GM12878 (cell line): ENCODE data around the gene FRMD5. TPM values are rescaled to one million over a fixed set of nuclear protein-coding genes. Genes with fewer than 3 reads are reported as not detected.

Experiments used
- E2F8 ChIP-seq: fragments of 450-650 bp; IDR thresholded peaks from 2 replicates; pipeline ENCODE4 v1.6.1; 2018; ENCODE audit warnings: mild to moderate bottlenecking, low read depth, moderate library complexity; ENCODE audit not compliant: partially characterized antibody
- E4F1 ChIP-seq: fragments of 450-650 bp; IDR thresholded peaks from 2 replicates; pipeline ENCODE4 v1.6.1; 2018; ENCODE audit warnings: borderline replicate concordance, mild to moderate bottlenecking; ENCODE audit not compliant: partially characterized antibody
- RFX5 ChIP-seq: IDR thresholded peaks from 2 replicates; pipeline ENCODE4 v1.6.1; 2011; ENCODE audit warnings: low read depth, low read length, improper control_type of control experiment
- TBL1XR1 ChIP-seq: IDR thresholded peaks from 2 replicates; pipeline ENCODE4 v1.6.1; 2012; ENCODE audit warnings: low read depth, low read length, improper control_type of control experiment
- ZNF207 ChIP-seq: fragments of 450-650 bp; IDR thresholded peaks from 2 replicates; pipeline ENCODE4 v1.6.1; 2014; ENCODE audit warnings: antibody characterized with exemption, mild to moderate bottlenecking, borderline replicate concordance
- polyA plus RNA-seq, 11 experiments: library from polyadenylated mRNA; depleted of rRNA in 4 of 11; unstranded in 6 of 11; stranded (reverse) in 5 of 11; fragments of >200 nt; fragmentation: Nextera tagmentation in 4 of 11; fragmentation: Illumina TruSeq in 1 of 11; extraction: Ambion mirVana in 4 of 11; extraction: Trizol in 1 of 11; gene quantifications; 1 replicate in 1 of 11; 2 replicates in 10 of 11; pipeline versions ENCODE4 v1.2.1 to v1.2.3, GENCODE V29; 2011 to 2016; ENCODE audit warnings: inconsistent platforms in 2 of 11, missing spikeins in 2 of 11, low read depth in 1 of 11
- total RNA-seq, 4 experiments: library from RNA; depleted of rRNA in 3 of 4; stranded (reverse); fragments of >200 nt in 3 of 4; fragmentation: Illumina TruSeq in 1 of 4; extraction: Trizol in 1 of 4; gene quantifications; 2 replicates each; pipeline versions ENCODE4 v1.2.1 to v1.2.3, GENCODE V29; 2013 to 2021
- TF ChIP-seq, protein P1 (sequence below): fragments of 450-650 bp; formaldehyde crosslinking; IDR thresholded peaks from 2 replicates; pipeline ENCODE4 v1.5.0; 2022; ENCODE audit warnings: mild to moderate bottlenecking, missing genetic modification characterization
- TF ChIP-seq, protein P2 (sequence below): IDR thresholded peaks from 2 replicates; pipeline ENCODE4 v1.6.1; 2011; ENCODE audit warnings: mild to moderate bottlenecking, low read depth, low read length, moderate library complexity; ENCODE audit not compliant: insufficient replicate concordance

Gene FRMD5
- total and polyA plus RNA-seq, 10 of the 15 experiments (the other 5 are each of a cell fraction or from before 2014, with no cell fraction given) = 0.26 to 6.4 (median 0.68) TPM; not detected in 1

- TF ChIP-seq, protein P1, sequence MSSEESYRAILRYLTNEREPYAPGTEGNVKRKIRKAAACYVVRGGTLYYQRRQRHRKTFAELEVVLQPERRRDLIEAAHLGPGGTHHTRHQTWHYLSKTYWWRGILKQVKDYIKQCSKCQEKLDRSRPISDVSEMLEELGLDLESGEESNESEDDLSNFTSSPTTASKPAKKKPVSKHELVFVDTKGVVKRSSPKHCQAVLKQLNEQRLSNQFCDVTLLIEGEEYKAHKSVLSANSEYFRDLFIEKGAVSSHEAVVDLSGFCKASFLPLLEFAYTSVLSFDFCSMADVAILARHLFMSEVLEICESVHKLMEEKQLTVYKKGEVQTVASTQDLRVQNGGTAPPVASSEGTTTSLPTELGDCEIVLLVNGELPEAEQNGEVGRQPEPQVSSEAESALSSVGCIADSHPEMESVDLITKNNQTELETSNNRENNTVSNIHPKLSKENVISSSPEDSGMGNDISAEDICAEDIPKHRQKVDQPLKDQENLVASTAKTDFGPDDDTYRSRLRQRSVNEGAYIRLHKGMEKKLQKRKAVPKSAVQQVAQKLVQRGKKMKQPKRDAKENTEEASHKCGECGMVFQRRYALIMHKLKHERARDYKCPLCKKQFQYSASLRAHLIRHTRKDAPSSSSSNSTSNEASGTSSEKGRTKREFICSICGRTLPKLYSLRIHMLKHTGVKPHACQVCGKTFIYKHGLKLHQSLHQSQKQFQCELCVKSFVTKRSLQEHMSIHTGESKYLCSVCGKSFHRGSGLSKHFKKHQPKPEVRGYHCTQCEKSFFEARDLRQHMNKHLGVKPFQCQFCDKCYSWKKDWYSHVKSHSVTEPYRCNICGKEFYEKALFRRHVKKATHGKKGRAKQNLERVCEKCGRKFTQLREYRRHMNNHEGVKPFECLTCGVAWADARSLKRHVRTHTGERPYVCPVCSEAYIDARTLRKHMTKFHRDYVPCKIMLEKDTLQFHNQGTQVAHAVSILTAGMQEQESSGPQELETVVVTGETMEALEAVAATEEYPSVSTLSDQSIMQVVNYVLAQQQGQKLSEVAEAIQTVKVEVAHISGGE (CRISPR knock-in tag) = no peak
- TF ChIP-seq, protein P2, sequence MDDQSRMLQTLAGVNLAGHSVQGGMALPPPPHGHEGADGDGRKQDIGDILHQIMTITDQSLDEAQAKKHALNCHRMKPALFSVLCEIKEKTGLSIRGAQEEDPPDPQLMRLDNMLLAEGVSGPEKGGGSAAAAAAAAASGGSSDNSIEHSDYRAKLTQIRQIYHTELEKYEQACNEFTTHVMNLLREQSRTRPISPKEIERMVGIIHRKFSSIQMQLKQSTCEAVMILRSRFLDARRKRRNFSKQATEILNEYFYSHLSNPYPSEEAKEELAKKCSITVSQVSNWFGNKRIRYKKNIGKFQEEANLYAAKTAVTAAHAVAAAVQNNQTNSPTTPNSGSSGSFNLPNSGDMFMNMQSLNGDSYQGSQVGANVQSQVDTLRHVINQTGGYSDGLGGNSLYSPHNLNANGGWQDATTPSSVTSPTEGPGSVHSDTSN = no peak
- TF ChIP-seq E2F8 = no peak
- no peak for TF ChIP-seq ZNF207
- TF ChIP-seq E4F1 = no peak
- no peak for TF ChIP-seq RFX5
- no peak for TF ChIP-seq TBL1XR1
Observed at GRCh38 chr15:44194323-44195150, 534 bp downstream of the FRMD5 start (continued).
